Nephron (organoid): ENCODE data around the gene NEDD4L.

Source experiments
- H3K27ac Mint-ChIP-seq, 3 experiments: 2 replicates each; pipeline ENCODE4 v1.8.0; 2020; ENCODE audit warnings: mixed read lengths in 3 of 3, mild to moderate bottlenecking in 2 of 3, moderate library complexity in 1 of 3
- H3K27me3 Mint-ChIP-seq: 2 replicates; pipeline ENCODE4 v1.8.0; 2021; ENCODE audit warnings: low read depth, mild to moderate bottlenecking, moderate library complexity, mixed read lengths
- H3K36me3 Mint-ChIP-seq: 2 replicates; pipeline ENCODE4 v1.8.0; 2020; ENCODE audit warnings: low read depth, mixed read lengths
- H3K4me1 Mint-ChIP-seq: 2 replicates; pipeline ENCODE4 v1.8.0; 2020; ENCODE audit warnings: mixed read lengths
- H3K4me3 Mint-ChIP-seq, 3 experiments: 2 replicates each; pipeline ENCODE4 v1.8.0; 2020; ENCODE audit warnings: mild to moderate bottlenecking in 3 of 3, mixed read lengths in 3 of 3, moderate library complexity in 2 of 3
- H3K9me3 Mint-ChIP-seq: 2 replicates; pipeline ENCODE4 v1.8.0; 2020; ENCODE audit warnings: mixed read lengths
- TF ChIP-seq, protein P1 (sequence below), 3 experiments: fragments of 200-600 bp; sonication (generic); IDR thresholded peaks; one replicate each; pipeline ENCODE4 v1.5.0; 2021; ENCODE audit warnings: antibody characterized with exemption in 3 of 3; ENCODE audit not compliant: unreplicated experiment in 3 of 3

The NEDD4L gene

GRCh38 chr18:58093311-58093803, 49.3 kb downstream of the NEDD4L start:
- TF ChIP-seq, protein P1, sequence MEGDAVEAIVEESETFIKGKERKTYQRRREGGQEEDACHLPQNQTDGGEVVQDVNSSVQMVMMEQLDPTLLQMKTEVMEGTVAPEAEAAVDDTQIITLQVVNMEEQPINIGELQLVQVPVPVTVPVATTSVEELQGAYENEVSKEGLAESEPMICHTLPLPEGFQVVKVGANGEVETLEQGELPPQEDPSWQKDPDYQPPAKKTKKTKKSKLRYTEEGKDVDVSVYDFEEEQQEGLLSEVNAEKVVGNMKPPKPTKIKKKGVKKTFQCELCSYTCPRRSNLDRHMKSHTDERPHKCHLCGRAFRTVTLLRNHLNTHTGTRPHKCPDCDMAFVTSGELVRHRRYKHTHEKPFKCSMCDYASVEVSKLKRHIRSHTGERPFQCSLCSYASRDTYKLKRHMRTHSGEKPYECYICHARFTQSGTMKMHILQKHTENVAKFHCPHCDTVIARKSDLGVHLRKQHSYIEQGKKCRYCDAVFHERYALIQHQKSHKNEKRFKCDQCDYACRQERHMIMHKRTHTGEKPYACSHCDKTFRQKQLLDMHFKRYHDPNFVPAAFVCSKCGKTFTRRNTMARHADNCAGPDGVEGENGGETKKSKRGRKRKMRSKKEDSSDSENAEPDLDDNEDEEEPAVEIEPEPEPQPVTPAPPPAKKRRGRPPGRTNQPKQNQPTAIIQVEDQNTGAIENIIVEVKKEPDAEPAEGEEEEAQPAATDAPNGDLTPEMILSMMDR (IDR thresholded peaks at IDR 0.05; ENCODE audit: unreplicated experiment in 3 of 3) = no peak
- no peaks in the 10 kb centered on the region for H3K9me3 Mint-ChIP-seq
- H3K27ac Mint-ChIP-seq = no peak overlapping the region
- H3K4me3 Mint-ChIP-seq = no peak overlapping the region
- peaks cover 24% of the 10 kb centered on the region for H3K4me1 Mint-ChIP-seq
- H3K27me3 Mint-ChIP-seq = no peaks in the 10 kb centered on the region
- peaks cover 29% of the 10 kb centered on the region for H3K36me3 Mint-ChIP-seq

DNA sequence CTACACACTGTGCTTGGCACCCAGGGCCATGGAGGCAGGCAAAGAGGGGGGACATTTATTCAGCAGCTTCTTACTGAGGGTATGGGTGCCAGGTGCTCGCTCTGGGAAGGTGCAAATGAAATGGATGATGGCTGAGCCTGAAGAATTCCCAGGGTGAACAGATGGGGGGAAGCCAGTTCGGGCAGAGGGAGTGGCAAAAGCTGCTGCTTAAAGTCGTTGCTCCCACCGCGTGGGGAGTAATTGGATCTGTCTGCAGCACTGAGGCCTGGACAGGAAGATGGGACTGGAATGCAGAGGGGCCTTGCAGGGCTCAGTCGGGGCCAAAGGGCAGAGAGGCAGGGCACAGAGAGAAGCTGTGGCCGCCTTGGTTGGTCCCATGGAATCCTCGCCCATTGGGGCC, 51.2 kb downstream of the NEDD4L start:
- Mint-ChIP-seq H3K27me3 (no peaks in the 10 kb centered on the region), H3K9me3 (no peaks in the 10 kb centered on the region), H3K4me3 (no peak overlapping the region), H3K36me3 (peaks cover 23% of the 10 kb centered on the region), H3K27ac (peak overlapping the region in 1 of 3 experiments; percentile 9), H3K4me1 (peaks cover 29% of the 10 kb centered on the region)
- TF ChIP-seq, protein P1 (IDR thresholded peaks at IDR 0.05; ENCODE audit: unreplicated experiment in 3 of 3) = no peak

DNA sequence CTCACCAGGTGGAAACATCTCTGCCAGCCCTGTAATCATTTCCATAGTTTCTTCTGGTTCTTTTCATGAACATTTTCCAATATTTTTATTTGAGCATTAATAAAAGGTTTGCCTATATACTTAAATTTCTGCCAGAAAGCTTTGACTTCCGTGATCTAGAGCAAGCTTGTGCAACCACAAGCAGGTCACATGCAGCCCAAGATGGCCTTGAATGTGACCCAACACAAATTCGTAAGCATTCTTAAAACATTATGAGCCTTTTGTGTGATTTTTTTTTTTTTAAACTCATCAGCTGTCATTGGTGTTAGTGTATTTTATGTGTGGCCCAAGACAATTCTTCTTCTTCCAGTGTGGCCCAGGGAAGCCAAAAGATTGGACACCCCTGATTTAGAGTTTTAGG, 51.6 kb downstream of the NEDD4L start:
- Mint-ChIP-seq H3K9me3 (no peaks in the 10 kb centered on the region), H3K4me1 (peaks cover 29% of the 10 kb centered on the region), H3K4me3 (no peak overlapping the region), H3K27ac (peak overlapping the region in 1 of 3 experiments; percentile 66), H3K36me3 (peaks cover 20% of the 10 kb centered on the region), H3K27me3 (no peaks in the 10 kb centered on the region)
- TF ChIP-seq, protein P1 (IDR thresholded peaks at IDR 0.05; ENCODE audit: unreplicated experiment in 3 of 3) = no peak

DNA sequence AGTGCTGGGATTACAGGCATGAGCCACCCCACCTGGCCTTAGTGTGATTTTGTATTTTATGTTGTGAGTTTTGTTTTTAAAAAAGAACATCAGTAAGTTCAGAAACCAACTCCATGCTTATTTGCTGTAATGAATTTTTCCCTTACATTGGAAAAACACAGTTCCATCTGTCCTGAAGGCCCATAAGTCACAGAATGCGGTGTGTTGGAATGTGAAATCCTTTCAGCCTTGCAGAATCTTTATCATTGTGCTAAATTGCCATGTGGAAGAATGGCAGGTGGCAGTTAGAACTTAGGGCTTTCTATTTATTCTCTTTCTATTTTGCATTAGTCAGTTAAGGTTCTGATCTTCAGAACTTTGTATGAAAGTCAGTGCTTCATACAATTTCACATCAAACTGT, 52.6 kb downstream of the NEDD4L start:
- peaks cover 14% of the 10 kb centered on the region for H3K36me3 Mint-ChIP-seq
- peaks cover 36% of the 10 kb centered on the region for H3K4me1 Mint-ChIP-seq

DNA sequence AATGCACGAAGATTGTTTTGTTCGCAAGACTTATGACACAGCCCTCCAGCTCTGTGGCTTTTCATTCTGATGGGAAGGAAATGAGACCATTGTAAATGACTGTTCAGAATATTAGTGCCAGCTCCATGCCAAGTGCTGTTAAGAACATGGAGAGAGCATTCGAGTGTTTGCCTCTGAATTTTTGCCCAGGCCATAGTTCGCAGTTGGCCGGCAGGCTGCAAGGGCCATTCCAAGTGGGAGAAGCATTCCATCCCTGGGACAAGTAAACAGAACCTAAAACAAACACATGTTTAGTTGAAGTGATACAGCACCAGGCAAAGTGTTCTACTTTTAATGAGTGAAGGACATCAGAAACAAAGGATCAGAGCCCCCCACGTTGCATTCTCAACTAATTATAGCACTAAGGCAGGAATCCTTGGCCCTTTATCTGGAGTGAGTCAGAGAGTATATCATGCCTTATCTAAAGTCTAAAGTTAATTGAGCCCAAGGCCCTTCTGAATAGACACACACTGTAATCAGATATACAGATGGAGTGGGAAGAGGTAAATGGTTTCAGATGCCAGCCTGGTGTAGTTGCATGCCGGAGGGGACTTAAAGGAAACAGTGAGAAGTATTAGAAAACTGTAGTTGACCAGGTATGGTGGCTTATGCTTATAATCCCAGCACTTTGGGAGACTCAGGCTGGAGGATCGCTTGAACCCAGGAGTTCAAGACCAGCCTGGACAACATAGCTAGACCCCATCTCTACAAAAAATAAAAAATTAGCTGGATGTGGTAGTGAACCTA, 53.3 kb downstream of the NEDD4L start:
- H3K9me3 Mint-ChIP-seq = no peaks in the 10 kb centered on the region
- no peaks in the 10 kb centered on the region for H3K27me3 Mint-ChIP-seq
- no peak overlapping the region for H3K4me3 Mint-ChIP-seq
- H3K27ac Mint-ChIP-seq = peak overlapping the region in 2 of 3 experiments; percentile 24 to 38
- H3K36me3 Mint-ChIP-seq = peaks cover 10% of the 10 kb centered on the region
- H3K4me1 Mint-ChIP-seq = peaks cover 42% of the 10 kb centered on the region
- TF ChIP-seq, protein P1 (IDR thresholded peaks at IDR 0.05; ENCODE audit: unreplicated experiment in 3 of 3) = no peak

More for the DNA sequence above, 52.6 kb downstream of the NEDD4L start:
- no peak overlapping the region for H3K4me3 Mint-ChIP-seq
- no peaks in the 10 kb centered on the region for H3K9me3 Mint-ChIP-seq
- H3K27me3 Mint-ChIP-seq = no peaks in the 10 kb centered on the region
- H3K27ac Mint-ChIP-seq = peak overlapping the region in 1 of 3 experiments; percentile 38
- TF ChIP-seq, protein P1 (IDR thresholded peaks at IDR 0.05; ENCODE audit: unreplicated experiment in 3 of 3) = no peak

DNA sequence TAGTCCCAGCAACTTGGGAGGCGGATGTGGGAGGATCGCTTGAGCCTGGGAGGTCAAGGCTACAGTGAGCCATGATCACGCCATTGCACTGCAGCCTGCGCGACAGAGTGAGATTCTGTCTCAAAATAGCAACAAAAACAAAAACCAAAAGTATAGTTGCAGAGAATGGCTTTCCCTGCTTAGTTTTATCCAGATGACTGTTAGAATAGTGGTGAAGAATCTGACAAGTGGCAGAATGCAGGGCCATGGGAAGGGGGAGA, 53.8 kb downstream of the NEDD4L start:
- Mint-ChIP-seq H3K4me3 (no peak overlapping the region), H3K27me3 (no peaks in the 10 kb centered on the region), H3K9me3 (no peaks in the 10 kb centered on the region), H3K27ac (peak overlapping the region in 2 of 3 experiments; percentile 24 to 38), H3K36me3 (peaks cover 8% of the 10 kb centered on the region), H3K4me1 (peaks cover 44% of the 10 kb centered on the region)
- TF ChIP-seq, protein P1 (IDR thresholded peaks at IDR 0.05; ENCODE audit: unreplicated experiment in 3 of 3) = no peak
